ENCODE data around the gene HNRNPA3. TPM values are rescaled to one million over a fixed set of nuclear protein-coding genes. Genes with fewer than 3 reads are reported as not detected.

Gene HNRNPA3
- total and polyA plus RNA-seq, 2 of the 13 experiments (the other 11 are each of a cell fraction or from before 2014, with no cell fraction given): 73.3 to 97.7 TPM

DNA sequence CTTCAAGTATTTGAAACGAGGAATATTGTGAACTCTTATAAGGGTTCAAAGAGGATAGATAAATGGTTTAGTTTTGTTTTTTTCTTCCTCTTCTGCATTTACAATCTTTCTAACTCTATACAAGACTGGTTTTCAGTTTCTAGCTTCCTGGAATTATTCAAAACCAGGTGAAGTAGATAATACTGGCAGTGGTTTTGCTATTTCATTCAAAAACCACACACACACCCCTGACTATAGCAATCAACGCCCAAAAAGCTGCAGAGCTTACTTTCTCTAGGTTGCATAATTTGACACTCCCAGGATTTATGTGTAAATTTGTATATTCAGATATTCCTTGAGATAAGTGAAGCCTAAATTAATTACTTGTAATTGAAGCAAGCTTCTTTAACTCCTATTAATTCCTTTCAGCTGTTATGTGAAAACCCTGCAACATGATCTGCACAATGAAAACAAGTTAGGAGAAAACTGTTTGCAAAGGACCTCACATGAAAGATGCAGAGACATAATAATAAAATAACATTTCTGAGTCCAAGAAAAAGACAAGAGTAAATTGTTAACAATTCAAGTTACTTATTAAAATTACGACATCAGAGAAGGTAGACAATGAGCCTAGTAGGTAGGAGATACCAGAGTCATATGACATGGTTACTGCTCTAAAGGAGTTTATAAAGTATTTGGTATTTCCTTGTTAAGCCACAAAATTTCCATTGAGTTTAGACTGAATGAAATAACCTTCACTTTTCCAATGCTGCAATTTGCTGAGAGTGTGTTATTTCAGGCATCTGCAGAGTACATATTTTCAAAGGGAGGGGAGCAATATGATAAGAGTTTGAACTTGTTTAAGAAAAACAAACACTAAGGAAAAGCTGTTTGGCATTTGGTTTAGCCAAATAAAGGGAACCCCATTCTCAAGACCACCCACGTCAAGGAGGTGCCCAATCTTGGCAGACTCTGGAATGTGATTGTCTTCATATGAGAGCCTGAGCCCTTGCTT, 53.5 kb downstream of the HNRNPA3 start (continued):
- TF ChIP-seq ZKSCAN5 (CRISPR knock-in tag; IDR thresholded peaks at IDR 0.05): no peak
- no peak for TF ChIP-seq ZNF607 (CRISPR knock-in tag; IDR thresholded peaks at IDR 0.05; ENCODE audit: borderline replicate concordance)
- TF ChIP-seq, protein P1, sequence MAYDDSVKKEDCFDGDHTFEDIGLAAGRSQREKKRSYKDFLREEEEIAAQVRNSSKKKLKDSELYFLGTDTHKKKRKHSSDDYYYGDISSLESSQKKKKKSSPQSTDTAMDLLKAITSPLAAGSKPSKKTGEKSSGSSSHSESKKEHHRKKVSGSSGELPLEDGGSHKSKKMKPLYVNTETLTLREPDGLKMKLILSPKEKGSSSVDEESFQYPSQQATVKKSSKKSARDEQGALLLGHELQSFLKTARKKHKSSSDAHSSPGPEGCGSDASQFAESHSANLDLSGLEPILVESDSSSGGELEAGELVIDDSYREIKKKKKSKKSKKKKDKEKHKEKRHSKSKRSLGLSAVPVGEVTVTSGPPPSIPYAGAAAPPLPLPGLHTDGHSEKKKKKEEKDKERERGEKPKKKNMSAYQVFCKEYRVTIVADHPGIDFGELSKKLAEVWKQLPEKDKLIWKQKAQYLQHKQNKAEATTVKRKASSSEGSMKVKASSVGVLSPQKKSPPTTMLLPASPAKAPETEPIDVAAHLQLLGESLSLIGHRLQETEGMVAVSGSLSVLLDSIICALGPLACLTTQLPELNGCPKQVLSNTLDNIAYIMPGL (CRISPR knock-in tag; IDR thresholded peaks at IDR 0.05; ENCODE audit: borderline replicate concordance in 1 of 2, low read depth in 1 of 2): no peak
- TF ChIP-seq SNAPC2 (CRISPR knock-in tag; IDR thresholded peaks at IDR 0.05): no peak
- 0 out of 2 replicates have a peak, but pooled peaks have one; percentile 27 for TF ChIP-seq SSRP1 (CRISPR knock-in tag; IDR thresholded peaks at IDR 0.05)
- no peak for TF ChIP-seq BHLHE40 (IDR thresholded peaks at IDR 0.05; ENCODE audit: low read length)
- peak; percentile 78 to 90 for TF ChIP-seq MAFK (conservative IDR thresholded peaks at IDR 0.05 in 1 of 2, IDR thresholded peaks at IDR 0.05 in 1 of 2; ENCODE audit: low read length in 2 of 2)
- TF ChIP-seq, protein P2, sequence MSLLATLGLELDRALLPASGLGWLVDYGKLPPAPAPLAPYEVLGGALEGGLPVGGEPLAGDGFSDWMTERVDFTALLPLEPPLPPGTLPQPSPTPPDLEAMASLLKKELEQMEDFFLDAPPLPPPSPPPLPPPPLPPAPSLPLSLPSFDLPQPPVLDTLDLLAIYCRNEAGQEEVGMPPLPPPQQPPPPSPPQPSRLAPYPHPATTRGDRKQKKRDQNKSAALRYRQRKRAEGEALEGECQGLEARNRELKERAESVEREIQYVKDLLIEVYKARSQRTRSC (CRISPR knock-in tag; IDR thresholded peaks at IDR 0.05; ENCODE audit: low read depth): no peak
- no peak for TF ChIP-seq PHF5A (CRISPR knock-in tag; IDR thresholded peaks at IDR 0.05; ENCODE audit: low read depth, unreplicated experiment)
- no peak for TF ChIP-seq ZNF235 (CRISPR knock-in tag; IDR thresholded peaks at IDR 0.05; ENCODE audit: borderline replicate concordance)
- TF ChIP-seq ZMYM3 (CRISPR knock-in tag; IDR thresholded peaks at IDR 0.05): no peak
- TF ChIP-seq HOXA3 (CRISPR knock-in tag; IDR thresholded peaks at IDR 0.05): 0 out of 2 replicates have a peak, but pooled peaks have one; percentile 24
- TF ChIP-seq, protein P3, sequence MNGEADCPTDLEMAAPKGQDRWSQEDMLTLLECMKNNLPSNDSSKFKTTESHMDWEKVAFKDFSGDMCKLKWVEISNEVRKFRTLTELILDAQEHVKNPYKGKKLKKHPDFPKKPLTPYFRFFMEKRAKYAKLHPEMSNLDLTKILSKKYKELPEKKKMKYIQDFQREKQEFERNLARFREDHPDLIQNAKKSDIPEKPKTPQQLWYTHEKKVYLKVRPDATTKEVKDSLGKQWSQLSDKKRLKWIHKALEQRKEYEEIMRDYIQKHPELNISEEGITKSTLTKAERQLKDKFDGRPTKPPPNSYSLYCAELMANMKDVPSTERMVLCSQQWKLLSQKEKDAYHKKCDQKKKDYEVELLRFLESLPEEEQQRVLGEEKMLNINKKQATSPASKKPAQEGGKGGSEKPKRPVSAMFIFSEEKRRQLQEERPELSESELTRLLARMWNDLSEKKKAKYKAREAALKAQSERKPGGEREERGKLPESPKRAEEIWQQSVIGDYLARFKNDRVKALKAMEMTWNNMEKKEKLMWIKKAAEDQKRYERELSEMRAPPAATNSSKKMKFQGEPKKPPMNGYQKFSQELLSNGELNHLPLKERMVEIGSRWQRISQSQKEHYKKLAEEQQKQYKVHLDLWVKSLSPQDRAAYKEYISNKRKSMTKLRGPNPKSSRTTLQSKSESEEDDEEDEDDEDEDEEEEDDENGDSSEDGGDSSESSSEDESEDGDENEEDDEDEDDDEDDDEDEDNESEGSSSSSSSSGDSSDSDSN (CRISPR knock-in tag; IDR thresholded peaks at IDR 0.05): no peak
- TF ChIP-seq ZNF678 (CRISPR knock-in tag; IDR thresholded peaks at IDR 0.05): no peak
- TF ChIP-seq KDM6A (CRISPR knock-in tag; IDR thresholded peaks at IDR 0.05; ENCODE audit: low read depth): no peak
- TF ChIP-seq ZNF746 (CRISPR knock-in tag; IDR thresholded peaks at IDR 0.05): no peak
- no peak for TF ChIP-seq RORA (CRISPR knock-in tag; IDR thresholded peaks at IDR 0.05)
- TF ChIP-seq TSC22D2 (CRISPR knock-in tag; IDR thresholded peaks at IDR 0.05; ENCODE audit: borderline replicate concordance): no peak
- TF ChIP-seq ELF3 (CRISPR knock-in tag; IDR thresholded peaks at IDR 0.05): peak; percentile 42; the same call in 1 of the 2 replicates
- TF ChIP-seq, protein P4, sequence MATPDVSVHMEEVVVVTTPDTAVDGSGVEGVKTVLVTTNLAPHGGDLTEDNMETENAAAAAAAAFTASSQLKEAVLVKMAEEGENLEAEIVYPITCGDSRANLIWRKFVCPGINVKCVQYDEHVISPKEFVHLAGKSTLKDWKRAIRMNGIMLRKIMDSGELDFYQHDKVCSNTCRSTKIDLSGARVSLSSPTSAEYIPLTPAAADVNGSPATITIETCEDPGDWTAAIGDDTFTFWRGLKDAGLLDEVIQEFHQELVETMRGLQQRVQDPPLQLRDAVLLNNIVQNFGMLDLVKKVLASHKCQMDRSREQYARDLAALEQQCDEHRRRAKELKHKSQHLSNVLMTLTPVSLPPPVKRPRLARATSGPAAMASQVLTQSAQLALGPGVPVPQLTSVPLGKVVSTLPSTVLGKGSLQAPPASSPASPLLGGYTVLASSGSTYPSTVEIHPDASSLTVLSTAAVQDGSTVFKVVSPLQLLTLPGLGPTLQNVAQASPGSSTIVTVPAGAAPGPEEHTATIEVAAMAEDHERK (CRISPR knock-in tag; IDR thresholded peaks at IDR 0.05; ENCODE audit: low read depth): no peak
- TF ChIP-seq PAX8 (CRISPR knock-in tag; IDR thresholded peaks at IDR 0.05; ENCODE audit: borderline replicate concordance): no peak
- no peak for TF ChIP-seq ZNF33A (CRISPR knock-in tag; IDR thresholded peaks at IDR 0.05; ENCODE audit: borderline replicate concordance)
- no peak for TF ChIP-seq JARID2 (CRISPR knock-in tag; IDR thresholded peaks at IDR 0.05; ENCODE audit: insufficient replicate concordance)

All from HepG2 (cell line).